T-helper 1 cell treated with Interleukin-12 subunit alpha and Interleukin-12 subunit beta and Interleukin-4 antibody, amounts not matched to agents 30 μg/mL and 1 μg/mL, for 36 hours (primary cell): ENCODE measurements around the gene CHIT1.

Experiments used
- H3K27ac Mint-ChIP-seq: one replicate; pipeline ENCODE4 v1.8.0; 2021; ENCODE audit warnings: mild to moderate bottlenecking, mixed read lengths
- H3K27me3 Mint-ChIP-seq: one replicate; pipeline ENCODE4 v1.8.0; 2021; ENCODE audit warnings: low read depth, mixed read lengths
- H3K36me3 Mint-ChIP-seq: one replicate; pipeline ENCODE4 v1.8.0; 2021; ENCODE audit warnings: low read depth, mixed read lengths
- H3K4me1 Mint-ChIP-seq: one replicate; pipeline ENCODE4 v1.8.0; 2021; ENCODE audit warnings: low read depth, mixed read lengths
- H3K4me3 Mint-ChIP-seq: one replicate; pipeline ENCODE4 v1.8.0; 2021; ENCODE audit warnings: mild to moderate bottlenecking, moderate library complexity, mixed read lengths
- H3K9me3 Mint-ChIP-seq: one replicate; pipeline ENCODE4 v1.8.0; 2021; ENCODE audit warnings: mixed read lengths

Gene CHIT1

DNA sequence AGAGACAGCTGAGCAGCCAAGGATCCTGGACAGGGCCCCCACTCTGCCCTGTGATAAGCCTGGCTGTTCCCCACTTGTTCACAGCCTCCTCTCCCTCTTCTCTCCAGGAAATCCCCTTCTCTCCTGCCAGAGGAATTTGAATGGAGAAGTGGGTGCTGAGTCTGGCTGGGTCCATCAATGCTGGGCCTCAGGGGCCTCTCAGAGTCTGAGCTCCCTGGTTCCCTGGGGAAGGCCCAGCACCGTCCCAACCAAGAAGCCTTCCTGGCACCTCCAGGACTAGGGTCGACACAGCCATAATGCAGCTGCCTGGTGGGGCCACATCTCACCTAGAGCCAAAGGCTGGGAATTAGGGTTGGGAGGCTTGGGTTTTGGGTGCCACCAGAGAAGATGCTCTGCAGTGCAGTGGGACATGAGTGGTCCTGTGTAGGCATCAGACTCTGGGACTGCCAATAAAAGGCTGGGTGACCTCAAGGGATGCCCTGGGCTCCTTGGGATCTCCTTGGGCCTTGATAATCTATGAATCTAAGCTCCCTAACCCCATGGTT lies 56.4 kb downstream of the CHIT1 start:
- H3K27me3 Mint-ChIP-seq: peaks cover 3% of the 10 kb centered on the region
- H3K4me3 Mint-ChIP-seq: no peak overlapping the region
- no peaks in the 10 kb centered on the region for H3K4me1 Mint-ChIP-seq
- H3K27ac Mint-ChIP-seq: no peak overlapping the region
- no peaks in the 10 kb centered on the region for H3K9me3 Mint-ChIP-seq
- H3K36me3 Mint-ChIP-seq: no peaks in the 10 kb centered on the region

DNA sequence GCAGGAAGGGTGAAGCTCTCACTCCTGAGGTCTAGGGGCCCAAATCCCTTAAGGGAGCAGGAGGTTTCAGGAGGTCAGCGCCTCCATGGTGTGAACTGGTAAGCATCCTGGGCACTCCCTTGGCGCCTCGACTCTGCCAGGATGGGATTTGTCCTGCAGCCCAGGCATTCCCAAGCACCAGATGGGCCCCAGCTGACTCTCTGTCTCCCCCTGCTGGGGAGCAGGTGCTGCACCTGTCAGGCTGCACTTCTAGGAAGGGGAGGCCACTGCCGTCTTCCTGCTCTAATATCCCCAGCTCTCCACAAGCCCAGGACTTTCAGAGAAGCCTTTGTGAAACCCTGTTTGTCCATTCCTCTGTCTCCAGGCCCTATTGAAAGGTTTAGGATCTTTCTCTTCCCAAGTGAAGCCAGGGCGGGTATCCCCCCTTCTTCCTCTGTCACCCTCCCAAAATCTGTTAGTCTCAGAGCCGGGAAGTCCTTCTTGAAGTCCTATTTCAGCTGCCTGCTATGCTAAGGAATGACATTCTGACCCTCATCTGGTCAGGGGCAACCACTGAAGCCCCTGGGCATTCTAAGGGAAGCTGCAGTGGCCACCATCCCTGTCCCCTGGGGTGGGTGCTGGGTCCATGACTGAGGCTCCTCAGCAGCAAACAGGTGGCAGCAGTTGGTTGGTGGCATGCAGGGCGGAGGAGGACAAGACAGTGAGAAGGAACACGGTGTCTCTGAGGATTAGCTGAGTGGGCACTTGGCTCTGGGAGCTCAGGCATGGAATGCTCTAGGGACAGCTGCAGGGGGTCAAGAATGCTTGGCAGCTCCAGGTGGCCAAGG lies 57.1 kb downstream of the CHIT1 start:
- no peaks in the 10 kb centered on the region for H3K9me3 Mint-ChIP-seq
- no peak overlapping the region for H3K27ac Mint-ChIP-seq
- no peak overlapping the region for H3K4me3 Mint-ChIP-seq
- no peaks in the 10 kb centered on the region for H3K36me3 Mint-ChIP-seq
- no peaks in the 10 kb centered on the region for H3K4me1 Mint-ChIP-seq
- no peaks in the 10 kb centered on the region for H3K27me3 Mint-ChIP-seq

DNA sequence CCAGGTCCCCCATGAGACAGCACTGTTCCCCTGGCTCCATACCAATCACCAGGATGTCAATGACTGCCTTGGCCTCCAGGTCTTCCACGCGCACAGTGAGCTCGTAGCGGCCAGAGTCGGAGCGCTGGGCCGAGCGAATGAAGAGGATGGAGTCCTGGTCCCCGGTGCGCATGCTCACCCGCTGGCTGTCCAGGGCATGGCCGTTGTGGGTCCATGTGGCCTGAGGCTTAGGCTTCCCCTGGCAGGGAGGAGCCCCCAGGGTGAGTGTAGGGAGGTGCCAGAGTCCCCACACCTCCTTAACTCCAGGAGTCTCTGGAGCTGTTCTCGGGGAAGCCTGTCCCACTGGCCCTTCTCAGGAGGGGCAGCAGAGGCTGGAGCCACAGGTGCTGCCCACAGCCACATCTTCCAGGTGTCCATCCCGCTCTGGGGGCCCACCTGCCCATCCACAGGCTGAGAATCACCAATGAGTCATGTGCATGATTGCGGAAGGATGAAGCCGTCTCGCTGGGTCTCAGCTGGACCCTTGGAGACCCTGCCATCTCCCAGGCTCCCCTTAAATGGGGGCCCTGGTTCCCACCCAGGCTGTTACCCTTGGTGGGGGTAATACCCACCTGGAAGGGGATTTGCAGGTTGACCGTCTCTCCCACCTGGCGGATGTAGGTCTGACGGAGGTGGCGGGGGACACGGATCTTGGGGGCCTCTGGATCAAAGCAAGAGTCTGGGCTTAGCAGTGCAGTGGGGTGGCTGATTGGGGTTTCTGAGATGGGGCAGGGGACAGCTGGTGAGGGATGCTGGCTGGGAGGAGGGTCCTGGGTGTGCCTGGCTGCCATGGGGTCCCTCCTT lies 57.9 kb downstream of the CHIT1 start:
- Mint-ChIP-seq H3K27me3 (no peaks in the 10 kb centered on the region), H3K27ac (no peak overlapping the region), H3K4me1 (no peaks in the 10 kb centered on the region), H3K9me3 (no peaks in the 10 kb centered on the region), H3K36me3 (no peaks in the 10 kb centered on the region), H3K4me3 (no peak overlapping the region)

DNA sequence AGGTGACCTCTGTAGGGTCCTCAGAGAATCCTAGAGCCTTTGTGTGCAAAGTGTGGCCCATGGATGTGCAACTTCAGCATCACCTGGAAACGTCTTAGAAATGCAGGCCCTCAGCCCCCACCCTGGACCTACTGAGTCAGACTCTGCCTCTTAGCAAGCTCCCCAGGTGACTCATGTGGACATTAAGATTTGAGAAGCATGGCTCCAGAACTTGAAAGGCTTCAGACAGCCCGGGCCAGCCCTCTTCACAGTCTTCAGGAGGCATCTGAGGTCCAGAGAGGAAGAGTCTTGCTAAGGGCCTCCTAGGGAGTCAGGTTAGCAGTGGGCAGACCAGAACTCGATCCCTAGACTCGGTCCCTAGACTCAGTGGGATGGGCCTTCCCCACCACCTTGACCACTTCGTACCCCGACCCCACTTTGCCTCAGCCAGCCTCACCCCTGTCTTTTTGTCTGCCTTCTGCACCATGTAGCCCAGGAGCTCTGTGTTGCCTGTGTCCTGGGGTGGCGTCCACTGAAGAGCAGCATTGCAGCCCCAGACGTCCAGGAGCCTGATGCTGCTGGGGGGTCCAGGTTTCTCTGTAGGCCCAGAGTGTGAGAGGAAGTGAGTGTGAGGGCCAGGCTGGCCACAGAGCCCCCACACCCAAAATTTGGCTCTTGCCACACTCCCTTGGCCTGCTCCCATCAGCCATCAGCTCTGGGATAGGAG lies 58.7 kb downstream of the CHIT1 start:
- no peaks in the 10 kb centered on the region for H3K9me3 Mint-ChIP-seq
- H3K4me1 Mint-ChIP-seq: no peaks in the 10 kb centered on the region
- H3K36me3 Mint-ChIP-seq: no peaks in the 10 kb centered on the region
- no peak overlapping the region for H3K4me3 Mint-ChIP-seq
- no peak overlapping the region for H3K27ac Mint-ChIP-seq
- no peaks in the 10 kb centered on the region for H3K27me3 Mint-ChIP-seq

DNA sequence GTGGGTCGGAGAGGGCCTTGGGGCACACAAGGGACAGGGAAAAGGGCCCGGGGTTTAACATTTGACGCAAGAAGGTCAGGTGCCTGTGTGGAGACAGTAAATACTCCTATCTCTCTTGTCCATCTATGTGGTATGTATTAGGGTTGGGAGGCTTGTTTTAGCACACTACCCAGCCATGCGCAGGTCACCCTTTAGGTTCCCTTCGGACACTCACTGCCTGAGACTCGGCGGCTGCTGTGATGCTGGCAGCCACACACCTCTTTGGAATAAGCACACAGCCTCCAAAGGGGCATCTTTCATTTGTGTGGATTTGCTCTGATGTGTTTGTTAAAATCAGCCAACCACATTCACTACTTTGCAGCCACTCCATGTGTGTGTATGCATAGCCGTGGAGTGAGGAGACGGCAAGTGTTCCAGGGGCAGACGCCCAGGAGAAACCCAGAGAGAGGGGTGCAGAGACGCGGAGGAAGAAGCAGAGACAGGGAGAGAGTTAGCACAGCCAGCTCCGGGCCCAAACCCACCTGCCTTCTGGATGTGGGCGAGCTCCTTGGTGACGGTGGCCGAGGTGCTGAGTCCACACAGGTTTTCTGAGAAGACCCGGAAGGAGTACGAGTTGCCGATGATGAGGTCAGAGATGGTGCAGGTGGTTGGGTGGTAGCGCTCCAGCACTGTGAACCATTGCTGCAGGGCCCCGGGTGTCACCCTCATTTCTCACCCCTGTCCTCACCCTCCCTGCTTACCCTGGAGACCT lies 59.5 kb downstream of the CHIT1 start:
- Mint-ChIP-seq H3K36me3 (no peaks in the 10 kb centered on the region), H3K27me3 (no peaks in the 10 kb centered on the region), H3K4me3 (no peak overlapping the region), H3K9me3 (no peaks in the 10 kb centered on the region), H3K4me1 (no peaks in the 10 kb centered on the region), H3K27ac (no peak overlapping the region)

DNA sequence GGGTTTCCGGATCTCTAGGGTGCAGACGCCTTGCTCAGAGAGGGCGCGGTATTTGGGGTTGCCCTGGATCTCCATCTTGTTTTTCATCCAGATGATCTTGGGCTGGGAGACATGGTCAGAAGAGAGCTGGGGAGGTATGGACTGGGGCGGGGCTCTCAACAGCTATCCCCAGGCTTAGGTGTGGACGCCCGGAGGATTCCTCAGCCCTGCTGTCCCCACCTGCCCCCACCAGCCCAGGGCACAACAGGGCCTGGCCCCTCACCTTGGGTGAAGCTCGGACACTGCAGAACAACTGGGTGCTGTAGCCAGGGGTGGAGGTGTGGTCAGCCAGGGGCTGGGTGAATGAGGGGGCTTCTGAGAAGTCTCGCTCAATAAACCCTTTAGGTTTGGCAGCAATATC lies 60.5 kb downstream of the CHIT1 start:
- H3K27ac Mint-ChIP-seq: no peak overlapping the region
- H3K27me3 Mint-ChIP-seq: peaks cover 4% of the 10 kb centered on the region
- H3K4me3 Mint-ChIP-seq: no peak overlapping the region
- no peaks in the 10 kb centered on the region for H3K9me3 Mint-ChIP-seq
- no peaks in the 10 kb centered on the region for H3K36me3 Mint-ChIP-seq
- H3K4me1 Mint-ChIP-seq: no peaks in the 10 kb centered on the region

DNA sequence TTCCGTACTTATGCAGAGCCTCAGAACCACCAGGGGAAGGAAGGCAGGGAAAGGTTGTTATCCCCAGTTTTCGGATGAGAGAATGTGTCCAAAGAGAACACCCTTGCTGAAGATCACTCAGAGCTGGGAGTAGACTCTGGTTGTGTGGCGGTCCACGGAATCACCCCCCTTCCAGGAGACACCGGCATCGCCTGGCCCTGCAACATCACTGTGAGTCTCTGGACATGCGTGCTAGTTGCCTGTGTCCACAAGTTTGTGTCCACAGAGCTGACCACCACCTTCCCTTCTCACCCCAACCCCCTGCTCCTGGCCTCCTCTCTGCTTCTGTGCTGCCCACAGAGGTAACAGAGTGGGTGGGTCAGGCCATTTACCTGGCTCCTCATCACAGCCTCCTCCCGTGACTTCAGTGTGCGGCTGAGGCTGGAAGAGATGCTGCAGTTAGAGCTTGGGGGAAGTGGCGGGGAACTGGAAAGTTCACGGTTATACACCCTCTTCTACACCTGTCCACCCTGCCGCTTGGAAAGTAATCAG lies 61.2 kb downstream of the CHIT1 start:
- Mint-ChIP-seq H3K36me3 (no peaks in the 10 kb centered on the region), H3K9me3 (no peaks in the 10 kb centered on the region), H3K4me1 (no peaks in the 10 kb centered on the region), H3K27me3 (peaks cover 4% of the 10 kb centered on the region), H3K4me3 (no peak overlapping the region), H3K27ac (no peak overlapping the region)

DNA sequence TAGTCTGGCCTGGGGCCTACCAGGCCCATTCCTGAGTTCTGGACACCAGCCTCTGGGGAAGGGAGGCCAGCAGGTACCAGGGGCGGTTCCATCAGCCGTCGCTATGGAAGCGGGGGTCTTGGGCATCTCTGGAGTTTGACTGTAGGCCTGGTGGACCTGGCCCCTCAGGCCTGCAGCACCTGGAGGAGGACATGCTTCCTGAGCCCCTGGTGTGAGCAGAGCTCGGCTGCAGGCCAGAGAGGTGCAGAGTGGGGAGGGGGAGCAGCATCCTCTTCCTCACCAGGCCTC lies 61.6 kb downstream of the CHIT1 start:
- Mint-ChIP-seq H3K9me3 (no peaks in the 10 kb centered on the region), H3K4me1 (no peaks in the 10 kb centered on the region), H3K27me3 (peaks cover 8% of the 10 kb centered on the region), H3K27ac (no peak overlapping the region), H3K36me3 (no peaks in the 10 kb centered on the region), H3K4me3 (no peak overlapping the region)

DNA sequence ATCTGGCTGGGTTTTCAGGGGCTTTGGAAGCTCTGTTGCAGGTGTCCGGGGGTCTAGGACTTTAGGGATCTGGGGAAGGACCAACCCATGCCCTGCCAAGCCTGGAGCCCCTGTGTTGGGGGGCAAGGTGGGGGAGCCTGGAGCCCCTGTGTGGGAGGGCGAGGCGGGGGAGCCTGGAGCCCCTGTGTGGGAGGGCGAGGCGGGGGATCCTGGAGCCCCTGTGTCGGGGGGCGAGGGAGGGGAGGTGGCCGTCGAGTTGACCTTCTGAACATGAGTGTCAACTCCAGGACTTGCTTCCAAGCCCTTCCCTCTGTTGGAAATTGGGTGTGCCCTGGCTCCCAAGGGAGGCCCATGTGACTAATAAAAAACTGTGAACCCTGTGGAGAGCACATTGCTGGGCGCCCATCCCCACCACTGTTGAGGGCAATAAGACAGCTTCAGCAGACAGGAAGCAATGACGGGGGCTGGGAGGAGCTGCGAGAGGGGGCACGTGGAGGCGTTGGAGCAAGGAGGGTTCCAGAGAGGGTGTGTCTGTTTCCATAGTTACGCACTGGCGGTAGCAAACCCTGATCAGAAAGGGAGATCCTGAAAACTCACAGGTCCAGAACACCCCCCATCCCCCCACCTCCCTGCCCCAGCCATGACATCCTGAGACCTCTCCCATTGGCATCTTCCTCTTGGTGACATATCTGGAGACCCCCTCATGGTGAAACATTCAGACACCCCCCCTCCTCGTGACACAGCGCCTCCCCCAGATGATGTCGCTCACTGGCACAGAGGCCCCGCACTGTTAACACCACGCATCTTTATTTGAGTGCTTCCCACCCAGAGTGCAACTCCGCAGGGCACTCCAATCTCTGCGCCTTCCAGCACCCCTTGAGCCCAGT lies 62.2 kb downstream of the CHIT1 start:
- H3K36me3 Mint-ChIP-seq: no peaks in the 10 kb centered on the region
- H3K27ac Mint-ChIP-seq: no peak overlapping the region
- H3K4me1 Mint-ChIP-seq: no peaks in the 10 kb centered on the region
- no peaks in the 10 kb centered on the region for H3K9me3 Mint-ChIP-seq
- no peak overlapping the region for H3K4me3 Mint-ChIP-seq
- H3K27me3 Mint-ChIP-seq: peaks cover 9% of the 10 kb centered on the region

DNA sequence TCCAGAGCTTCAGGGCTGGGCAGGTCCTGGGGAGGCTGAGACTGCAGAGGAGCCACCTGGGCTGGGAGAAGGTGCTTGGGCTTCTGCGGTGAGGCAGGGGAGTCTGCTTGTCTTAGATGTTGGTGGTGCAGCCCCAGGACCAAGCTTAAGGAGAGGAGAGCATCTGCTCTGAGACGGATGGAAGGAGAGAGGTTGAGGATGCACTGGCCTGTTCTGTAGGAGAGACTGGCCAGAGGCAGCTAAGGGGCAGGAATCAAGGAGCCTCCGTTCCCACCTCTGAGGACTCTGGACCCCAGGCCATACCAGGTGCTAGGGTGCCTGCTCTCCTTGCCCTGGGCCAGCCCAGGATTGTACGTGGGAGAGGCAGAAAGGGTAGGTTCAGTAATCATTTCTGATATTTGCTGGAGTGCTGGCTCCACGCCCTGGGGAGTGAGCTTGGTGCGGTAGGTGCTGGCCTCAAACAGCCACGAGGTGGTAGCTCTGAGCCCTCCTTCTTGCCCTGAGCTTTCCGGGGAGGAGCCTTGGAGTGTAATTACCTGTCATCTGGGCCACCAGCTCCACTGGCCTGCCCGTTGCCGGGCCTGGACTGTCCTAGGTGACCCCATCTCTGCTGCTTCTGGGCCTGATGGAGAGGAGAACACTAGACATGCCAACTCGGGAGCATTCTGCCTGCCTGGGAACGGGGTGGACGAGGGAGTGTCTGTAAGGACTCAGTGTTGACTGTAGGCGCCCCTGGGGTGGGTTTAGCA lies 63.1 kb downstream of the CHIT1 start:
- Mint-ChIP-seq H3K36me3 (no peaks in the 10 kb centered on the region), H3K4me3 (no peak overlapping the region), H3K9me3 (no peaks in the 10 kb centered on the region), H3K27me3 (peaks cover 9% of the 10 kb centered on the region), H3K27ac (no peak overlapping the region), H3K4me1 (no peaks in the 10 kb centered on the region)
